Aorta (tissue), 5 donors: ENCODE data around the gene PALS2. TPM values are rescaled to one million over a fixed set of nuclear protein-coding genes. Genes with fewer than 3 reads are reported as not detected.
A peak's percentile ranks its signal among the peaks of the same experiment; 100 is the strongest.

Experiments
- ATAC-seq: fragments of 200-7000 bp; cut with Tn5 transposase; one replicate; pipeline ENCODE4 v1.9.1; 2022; ENCODE audit warnings: moderate library complexity; ENCODE audit not compliant: low FRiP score
- DNase-seq, 2 donors: peaks; one replicate each; pipeline ENCODE4 v3.0.0-alpha.2; 2020
- H3K27ac ChIP-seq, 2 donors: one replicate each; pipeline ENCODE4 v1.5.1; 2013; ENCODE audit warnings: low read length in 2 of 2, mild to moderate bottlenecking in 2 of 2, moderate library complexity in 2 of 2, control low read depth in 1 of 2, inconsistent platforms in 1 of 2, low read depth in 1 of 2
- H3K27me3 ChIP-seq, 2 donors: one replicate each; pipeline ENCODE4 v1.6.1; 2013; ENCODE audit warnings: control low read depth in 1 of 2, low read length in 1 of 2, mild to moderate bottlenecking in 1 of 2, moderate library complexity in 1 of 2; ENCODE audit not compliant: insufficient read depth in 2 of 2, control insufficient read depth in 1 of 2
- H3K36me3 ChIP-seq, 2 donors: one replicate each; pipeline ENCODE4 v1.6.1; 2013; ENCODE audit warnings: control low read depth in 1 of 2, low read length in 1 of 2, mild to moderate bottlenecking in 1 of 2; ENCODE audit not compliant: insufficient read depth in 2 of 2, control insufficient read depth in 1 of 2
- H3K4me1 ChIP-seq, 2 donors: one replicate each; pipeline ENCODE4 v1.6.1; 2013; ENCODE audit warnings: low read length in 2 of 2, control low read depth in 1 of 2, mild to moderate bottlenecking in 1 of 2, moderate library complexity in 1 of 2; ENCODE audit not compliant: insufficient read depth in 2 of 2, control insufficient read depth in 1 of 2
- H3K4me3 ChIP-seq, 2 donors: one replicate each; pipeline ENCODE4 v1.5.1; 2013; ENCODE audit warnings: low read length in 2 of 2, control low read depth in 1 of 2, mild to moderate bottlenecking in 1 of 2
- H3K9me3 ChIP-seq: one replicate; pipeline ENCODE4 v1.6.1; 2013; ENCODE audit warnings: mild to moderate bottlenecking, low read length; ENCODE audit not compliant: control insufficient read depth
- WGBS, 2 donors: extraction: QIAGEN DNeasy Blood & Tissue Kit; methylation state at CpG; one replicate each; pipeline ENCODE4 v1.1.7; 2013; 5-methylcytosine and 5-hydroxymethylcytosine counted together
- intact Hi-C, 2 donors: fragments of 100-400 bp; cut with DNase I; formaldehyde crosslinking; loops; one replicate each; pipeline versions ENCODE4 v1.14.2 to v1.15.0; 2022
- long read RNA-seq, 2 donors: library from polyadenylated mRNA; unstranded; transcript quantifications; one replicate each; pipeline ENCODE4 v2.0.0, GENCODE V29; 2020 to 2021
- polyA plus RNA-seq, 2 donors: library from polyadenylated mRNA; stranded (reverse); fragments of 200-250 nt; gene quantifications; one replicate each; pipeline ENCODE4 v1.2.3, GENCODE V29; 2013
- total RNA-seq, 2 donors: library from RNA; stranded (reverse); fragmentation: NEBNext Ultra II Directional; extraction: Animal tissue kit (Norgen Biotek cat#: 25700); gene quantifications; one replicate each; pipeline ENCODE4 v1.2.1, GENCODE V29; 2021
- donor health status: healthy with polysubstance abuse.
- donor health status: Bipolar disorder and iron deficiency.
- donor health status: DM: no; HTN: no; CAD: no.
- donor health status: DM: no; HTN: no; CAD: no.
- donor health status: DM: yes; HTN: yes; CAD: no.

Gene PALS2, protein sequence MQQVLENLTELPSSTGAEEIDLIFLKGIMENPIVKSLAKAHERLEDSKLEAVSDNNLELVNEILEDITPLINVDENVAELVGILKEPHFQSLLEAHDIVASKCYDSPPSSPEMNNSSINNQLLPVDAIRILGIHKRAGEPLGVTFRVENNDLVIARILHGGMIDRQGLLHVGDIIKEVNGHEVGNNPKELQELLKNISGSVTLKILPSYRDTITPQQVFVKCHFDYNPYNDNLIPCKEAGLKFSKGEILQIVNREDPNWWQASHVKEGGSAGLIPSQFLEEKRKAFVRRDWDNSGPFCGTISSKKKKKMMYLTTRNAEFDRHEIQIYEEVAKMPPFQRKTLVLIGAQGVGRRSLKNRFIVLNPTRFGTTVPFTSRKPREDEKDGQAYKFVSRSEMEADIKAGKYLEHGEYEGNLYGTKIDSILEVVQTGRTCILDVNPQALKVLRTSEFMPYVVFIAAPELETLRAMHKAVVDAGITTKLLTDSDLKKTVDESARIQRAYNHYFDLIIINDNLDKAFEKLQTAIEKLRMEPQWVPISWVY
- 10 to 100 TPM; 44.9 to 57.3 TPM for total RNA-seq
- polyA plus RNA-seq, result 1 to 10 TPM; 1.8 to 2.9 TPM
- long read RNA-seq, donor 1, partial matches to known transcripts, result 0 of 2 reads
- long read RNA-seq, donor 1, other reads (novel, unspliced or antisense), result 2 of 2 reads
- long read RNA-seq, donor 2, full-length matches to known transcripts, result 1 of 7 reads
- long read RNA-seq, donor 2, partial matches to known transcripts, result 3 of 7 reads
- long read RNA-seq, donor 2, other reads (novel, unspliced or antisense), result 3 of 7 reads

DNA sequence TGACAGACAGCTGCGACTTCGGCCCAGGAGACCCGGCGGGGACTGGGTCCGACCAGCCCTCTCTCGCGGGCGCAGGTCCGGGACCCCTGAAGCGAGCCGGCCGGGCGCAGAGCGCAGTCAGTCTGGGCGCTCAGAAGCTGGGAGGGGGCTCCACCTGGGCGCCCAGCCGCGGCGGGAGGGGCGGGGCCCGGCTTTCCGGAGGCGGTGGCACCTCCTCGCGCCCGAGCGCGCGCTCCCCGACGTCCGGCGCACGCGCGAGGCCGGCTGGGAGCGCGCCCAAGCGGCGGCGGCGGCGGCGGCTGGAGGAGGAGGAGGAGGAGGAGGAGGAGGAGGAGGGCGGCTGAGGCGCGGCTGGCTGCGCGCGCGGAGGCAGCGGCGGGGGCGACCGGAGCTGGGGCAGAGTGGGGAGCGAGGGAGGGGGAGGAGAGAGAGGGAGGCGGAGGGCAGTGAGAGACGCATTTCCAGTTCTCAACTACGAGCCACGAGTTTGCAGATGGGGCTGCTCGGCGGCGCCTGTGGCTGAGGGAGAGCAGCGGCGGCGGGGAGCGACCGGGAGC is at the start of gene PALS2:
Gene PALS2 (plus strand): TSS at position 456 of the 557 bp plus-strand sequence. CDS start 50,216 bp downstream, outside the sequence.
- Histone ChIP-seq H3K4me3 (peak within 1 kb of the TSS; percentile 94 to 98), H3K4me1 (no peaks in the 10 kb centered on the region), H3K27ac (peak within 1 kb of the TSS; percentile 92 to 95), H3K36me3 (no peaks in the 10 kb centered on the region), H3K9me3 (no peaks in the 10 kb centered on the region), H3K27me3 (no peaks in the 10 kb centered on the region)
- intact Hi-C loops, result loop anchor here (1.0 to 5.0 kb wide), 3 partner anchors 96 to 171 kb away; no protein-coding TSS in a partner anchor
- ATAC-seq (peak; percentile 88), DNase-seq (peak; percentile 78 to 91)
- 0% methylated on average over 19 to 69 of the region's 69 CpGs for WGBS, 2 donors

DNA sequence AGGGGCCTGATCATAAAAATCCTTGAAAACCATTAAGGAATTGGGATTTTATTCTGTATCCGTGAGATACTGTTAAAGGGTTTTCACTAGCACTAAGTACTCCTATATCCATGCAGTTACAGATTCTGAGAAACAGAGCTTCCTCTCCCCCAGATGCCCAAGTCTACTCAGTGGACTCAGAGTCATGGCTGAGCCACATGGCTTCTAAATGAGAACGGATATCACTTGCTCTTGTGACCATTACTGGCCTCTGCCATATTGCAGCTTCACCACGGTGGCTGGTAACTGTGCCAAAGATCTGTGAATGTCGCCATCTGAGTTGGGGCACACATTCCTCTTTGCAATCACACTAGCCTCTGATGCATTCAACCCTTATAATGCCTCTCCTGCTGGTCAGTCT is 42.0 kb upstream of the PALS2 start:
- ATAC-seq (no peak), DNase-seq (no peak)
- Histone ChIP-seq H3K27me3 (no peaks in the 10 kb centered on the region), H3K36me3 (no peaks in the 10 kb centered on the region), H3K4me3 (no peak overlapping the region), H3K27ac (no peak overlapping the region), H3K4me1 (no peaks in the 10 kb centered on the region), H3K9me3 (no peaks in the 10 kb centered on the region)
- WGBS, 2 donors, result 83 to 88% methylated on average over 4 of the region's 4 CpGs
- intact Hi-C loops, result no loop called here

DNA sequence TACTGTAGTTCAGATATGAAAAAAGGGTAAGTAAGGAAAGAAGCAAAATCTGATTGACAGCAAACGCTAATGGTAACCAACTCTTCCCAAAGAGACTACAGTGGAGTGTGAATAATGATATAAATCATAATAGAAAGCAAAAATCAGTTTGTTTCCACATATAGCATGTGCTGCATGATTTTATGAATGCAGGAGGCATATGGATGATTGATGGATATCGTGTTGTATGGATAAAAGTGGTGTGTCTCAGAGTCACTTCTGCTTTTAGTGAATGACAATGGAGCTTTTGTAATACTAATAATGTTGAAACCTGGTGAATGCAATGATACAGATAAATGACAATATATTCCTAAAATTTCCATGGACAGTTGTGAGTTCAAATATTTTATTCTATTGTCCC is 36.6 kb upstream of the PALS2 start:
- no peak for ATAC-seq
- no peaks in the 10 kb centered on the region for H3K4me1 ChIP-seq
- DNase-seq, result no peak
- H3K27me3 ChIP-seq, result no peaks in the 10 kb centered on the region
- WGBS, 2 donors, result 67 to 72% methylated on average over 2 of the region's 2 CpGs
- no peak overlapping the region for H3K27ac ChIP-seq
- intact Hi-C loops, result no loop called here
- no peaks in the 10 kb centered on the region for H3K36me3 ChIP-seq
- H3K9me3 ChIP-seq, result no peaks in the 10 kb centered on the region
- H3K4me3 ChIP-seq, result no peak overlapping the region

DNA sequence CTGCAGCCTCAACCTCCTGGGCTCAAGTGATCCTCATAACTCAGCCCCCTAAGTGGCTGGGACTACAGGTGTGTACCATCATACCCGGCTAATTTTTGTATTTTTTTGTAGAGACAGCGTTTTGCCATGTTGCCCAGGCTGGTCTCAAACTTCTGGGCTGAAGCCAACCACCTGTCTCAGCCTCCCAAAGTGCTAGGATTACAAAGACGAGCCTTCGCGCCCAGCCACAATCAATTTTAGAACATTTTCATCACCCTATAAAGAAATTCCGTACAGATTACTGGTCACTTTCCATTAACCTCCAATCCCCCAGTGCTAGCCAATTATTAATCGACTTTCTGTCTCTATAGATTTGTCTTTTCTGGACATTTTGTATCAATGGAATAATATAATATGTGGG is 32.3 kb upstream of the PALS2 start:
- Histone ChIP-seq H3K36me3 (no peaks in the 10 kb centered on the region), H3K4me1 (no peaks in the 10 kb centered on the region), H3K9me3 (no peaks in the 10 kb centered on the region), H3K4me3 (no peak overlapping the region), H3K27ac (no peak overlapping the region), H3K27me3 (no peaks in the 10 kb centered on the region)
- ATAC-seq (no peak), DNase-seq (no peak)
- WGBS, 2 donors, result 68 to 76% methylated on average over 7 of the region's 7 CpGs
- intact Hi-C loops, result no loop called here

DNA sequence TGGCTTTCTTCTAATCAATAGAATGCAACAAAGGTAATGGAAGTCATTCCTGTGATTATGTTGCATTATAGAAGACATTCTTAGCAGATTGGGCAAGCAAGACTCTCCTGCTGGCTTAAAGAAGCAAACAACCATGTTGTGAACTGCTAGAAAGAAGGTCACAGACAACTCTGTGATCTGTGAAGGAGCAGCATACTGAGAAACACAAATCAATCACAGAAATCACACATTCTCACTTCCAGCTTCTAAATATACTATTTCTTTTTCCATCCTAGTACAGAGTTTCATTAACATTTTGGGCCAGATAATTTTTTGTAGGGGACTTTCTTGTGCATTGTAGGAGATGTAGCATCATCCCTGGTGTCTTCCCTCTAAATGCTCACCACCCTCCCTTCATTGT is 28.0 kb upstream of the PALS2 start:
- ATAC-seq, result no peak
- no peak overlapping the region for H3K27ac ChIP-seq
- no peak overlapping the region for H3K4me3 ChIP-seq
- H3K9me3 ChIP-seq, result no peaks in the 10 kb centered on the region
- intact Hi-C loops, result no loop called here
- no peaks in the 10 kb centered on the region for H3K36me3 ChIP-seq
- no peak for DNase-seq
- no peaks in the 10 kb centered on the region for H3K4me1 ChIP-seq
- H3K27me3 ChIP-seq, result no peaks in the 10 kb centered on the region

DNA sequence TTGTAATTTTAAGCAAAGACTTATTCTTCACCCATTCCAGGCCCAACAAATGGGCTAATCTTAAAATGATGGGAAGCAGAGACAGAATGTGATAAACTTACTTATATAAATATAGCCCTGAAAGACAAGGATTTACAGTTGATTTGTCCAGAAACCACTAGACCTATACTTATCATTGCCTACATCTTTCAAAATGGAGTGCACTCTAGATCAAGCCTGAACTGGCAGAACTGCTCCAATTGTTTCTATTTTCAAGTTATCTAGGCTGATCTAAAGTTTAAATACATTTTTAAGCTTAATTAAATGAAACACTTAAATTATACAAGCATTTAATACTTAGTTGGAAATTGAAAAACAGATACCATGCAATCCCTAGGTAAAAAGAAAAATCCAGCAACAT is 24.9 kb upstream of the PALS2 start:
- intact Hi-C loops, result no loop called here
- H3K27ac ChIP-seq, result no peak overlapping the region
- ATAC-seq (no peak), DNase-seq (no peak)
- no peaks in the 10 kb centered on the region for H3K4me1 ChIP-seq
- no peaks in the 10 kb centered on the region for H3K27me3 ChIP-seq
- no peaks in the 10 kb centered on the region for H3K9me3 ChIP-seq
- no peaks in the 10 kb centered on the region for H3K36me3 ChIP-seq
- no peak overlapping the region for H3K4me3 ChIP-seq

DNA sequence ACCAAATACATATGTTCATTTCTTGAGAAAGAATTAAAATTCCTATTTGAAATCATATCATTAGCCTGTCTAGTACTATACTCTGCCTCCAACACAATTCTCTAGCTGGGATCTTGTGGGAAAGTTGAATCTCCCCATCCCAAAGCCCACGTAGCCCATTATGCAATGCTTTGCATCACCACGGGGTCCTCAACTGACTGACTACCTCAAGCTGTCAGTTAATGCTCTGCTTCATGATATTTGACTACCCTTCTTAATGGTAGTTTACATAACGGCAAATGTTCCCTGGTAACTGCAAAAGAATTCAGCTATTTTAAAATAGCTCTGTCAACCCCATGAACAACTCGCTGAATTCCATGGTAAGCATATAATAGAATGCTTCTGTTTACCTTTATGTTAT is 23.3 kb upstream of the PALS2 start:
- WGBS, 2 donors, result 5 to 8% methylated on average over 4 of the region's 4 CpGs

DNA sequence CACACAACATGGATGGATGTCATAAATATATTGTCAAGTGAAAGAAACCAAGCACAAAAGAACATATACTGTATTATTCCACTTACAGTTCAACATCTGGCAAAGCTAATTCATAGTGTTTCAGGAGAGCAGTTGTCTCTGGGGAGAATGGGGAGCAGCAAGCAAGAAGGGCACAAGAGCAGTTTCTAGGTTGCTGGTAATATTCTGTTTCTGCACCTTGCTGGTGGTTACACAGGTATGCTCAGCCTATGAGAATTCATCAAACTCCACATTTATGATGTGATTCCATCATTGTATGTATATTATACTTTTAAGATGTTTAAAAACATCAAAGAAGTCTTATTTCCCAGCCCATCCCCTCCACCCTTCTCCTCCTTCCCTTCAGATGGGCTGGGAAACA is 18.1 kb upstream of the PALS2 start:
- Histone ChIP-seq H3K9me3 (no peaks in the 10 kb centered on the region), H3K4me1 (no peaks in the 10 kb centered on the region), H3K27me3 (no peaks in the 10 kb centered on the region), H3K36me3 (no peaks in the 10 kb centered on the region), H3K27ac (no peak overlapping the region), H3K4me3 (no peak overlapping the region)
- DNase-seq, result no peak
- ATAC-seq, result no peak
- intact Hi-C loops, result no loop called here

More for the DNA sequence above, 23.3 kb upstream of the PALS2 start:
- no peaks in the 10 kb centered on the region for H3K4me1 ChIP-seq
- H3K27ac ChIP-seq, result no peak overlapping the region
- intact Hi-C loops, result no loop called here
- H3K9me3 ChIP-seq, result no peaks in the 10 kb centered on the region
- H3K36me3 ChIP-seq, result no peaks in the 10 kb centered on the region
- DNase-seq, result no peak
- no peaks in the 10 kb centered on the region for H3K27me3 ChIP-seq
- H3K4me3 ChIP-seq, result no peak overlapping the region
- no peak for ATAC-seq
